Stomach (tissue), 4 donors: ENCODE results near the gene DCHS2.

Experiments
- POLR2AphosphoS5 ChIP-seq, 3 donors: sonication (generic); formaldehyde crosslinking; IDR thresholded peaks; one replicate each; pipeline ENCODE4 v1.6.1; 2016; ENCODE audit warnings: antibody characterized with exemption in 3 of 3
- TF ChIP-seq, protein P1 (sequence below), 7 experiments: fragments of 450-650 bp in 4 of 7; fragments of 200-600 bp in 3 of 7; sonication (generic) in 3 of 7; IDR thresholded peaks; one replicate each; pipeline ENCODE4 v1.5.1; 2016 to 2019; ENCODE audit warnings: antibody characterized with exemption in 7 of 7, control low read depth in 2 of 7, mild to moderate bottlenecking in 1 of 7

DNA sequence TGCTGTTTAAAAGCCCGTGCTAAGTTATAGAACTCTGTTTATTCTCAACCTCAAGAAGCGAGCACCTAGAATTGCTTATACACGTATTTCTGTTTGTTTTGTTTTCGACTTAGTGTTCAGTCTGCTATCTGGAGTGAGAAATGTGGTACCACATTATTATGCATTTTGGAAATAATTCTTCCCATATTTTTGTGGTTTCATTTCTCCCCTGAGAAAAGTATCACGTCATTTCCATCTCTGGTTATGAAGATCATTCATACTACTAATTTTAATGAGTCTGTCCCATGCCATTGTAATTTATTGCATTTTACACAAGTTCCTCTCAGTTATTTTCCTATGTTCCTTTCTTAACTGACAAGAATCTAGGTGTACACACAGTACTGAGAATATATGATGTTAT is 186.0 kb downstream of the DCHS2 start:
- TF ChIP-seq, protein P1, sequence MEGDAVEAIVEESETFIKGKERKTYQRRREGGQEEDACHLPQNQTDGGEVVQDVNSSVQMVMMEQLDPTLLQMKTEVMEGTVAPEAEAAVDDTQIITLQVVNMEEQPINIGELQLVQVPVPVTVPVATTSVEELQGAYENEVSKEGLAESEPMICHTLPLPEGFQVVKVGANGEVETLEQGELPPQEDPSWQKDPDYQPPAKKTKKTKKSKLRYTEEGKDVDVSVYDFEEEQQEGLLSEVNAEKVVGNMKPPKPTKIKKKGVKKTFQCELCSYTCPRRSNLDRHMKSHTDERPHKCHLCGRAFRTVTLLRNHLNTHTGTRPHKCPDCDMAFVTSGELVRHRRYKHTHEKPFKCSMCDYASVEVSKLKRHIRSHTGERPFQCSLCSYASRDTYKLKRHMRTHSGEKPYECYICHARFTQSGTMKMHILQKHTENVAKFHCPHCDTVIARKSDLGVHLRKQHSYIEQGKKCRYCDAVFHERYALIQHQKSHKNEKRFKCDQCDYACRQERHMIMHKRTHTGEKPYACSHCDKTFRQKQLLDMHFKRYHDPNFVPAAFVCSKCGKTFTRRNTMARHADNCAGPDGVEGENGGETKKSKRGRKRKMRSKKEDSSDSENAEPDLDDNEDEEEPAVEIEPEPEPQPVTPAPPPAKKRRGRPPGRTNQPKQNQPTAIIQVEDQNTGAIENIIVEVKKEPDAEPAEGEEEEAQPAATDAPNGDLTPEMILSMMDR (IDR thresholded peaks at IDR 0.05) = no peak
- TF ChIP-seq POLR2AphosphoS5 (IDR thresholded peaks at IDR 0.05) = no peak
